BLaER1 treated with 17β-estradiol and CSF1 and Interleukin-3, amounts not matched to agents 10 nM and 100 nM (cell line): ENCODE measurements around the gene CCR6.
"Not testable (repeated sequence)": the region's sequence is repeated elsewhere in the genome, so short reads cannot be mapped to it uniquely, and the experiment has no call there.

ENCODE experiments used
- H3K27ac ChIP-seq, 11 experiments: shearing (Covaris generic); formaldehyde crosslinking; 2 replicates each; pipeline ENCODE4 v1.8.1; 2022
- H3K27me3 ChIP-seq, 11 experiments: shearing (Covaris generic); formaldehyde crosslinking; 2 replicates each; pipeline ENCODE4 v1.8.1; 2022
- H3K36me3 ChIP-seq, 11 experiments: shearing (Covaris generic); formaldehyde crosslinking; 2 replicates each; pipeline ENCODE4 v1.8.1; 2022
- H3K4me1 ChIP-seq, 10 experiments: shearing (Covaris generic); formaldehyde crosslinking; 2 replicates each; pipeline ENCODE4 v1.8.1; 2022
- H3K4me2 ChIP-seq, 11 experiments: shearing (Covaris generic); formaldehyde crosslinking; 2 replicates each; pipeline ENCODE4 v1.8.1; 2022
- H3K4me3 ChIP-seq, 10 experiments: shearing (Covaris generic); formaldehyde crosslinking; 2 replicates each; pipeline ENCODE4 v1.8.1; 2022
- H3K9ac ChIP-seq, 11 experiments: shearing (Covaris generic); formaldehyde crosslinking; 2 replicates each; pipeline ENCODE4 v1.8.1; 2022
- H3K9me3 ChIP-seq, 11 experiments: shearing (Covaris generic); formaldehyde crosslinking; replicated peaks in 1 of 11; 2 replicates each; pipeline ENCODE4 v1.8.1; 2022
- H4K20me1 ChIP-seq, 11 experiments: shearing (Covaris generic); formaldehyde crosslinking; 2 replicates each; pipeline ENCODE4 v1.8.1; 2022

The CCR6 gene

DNA sequence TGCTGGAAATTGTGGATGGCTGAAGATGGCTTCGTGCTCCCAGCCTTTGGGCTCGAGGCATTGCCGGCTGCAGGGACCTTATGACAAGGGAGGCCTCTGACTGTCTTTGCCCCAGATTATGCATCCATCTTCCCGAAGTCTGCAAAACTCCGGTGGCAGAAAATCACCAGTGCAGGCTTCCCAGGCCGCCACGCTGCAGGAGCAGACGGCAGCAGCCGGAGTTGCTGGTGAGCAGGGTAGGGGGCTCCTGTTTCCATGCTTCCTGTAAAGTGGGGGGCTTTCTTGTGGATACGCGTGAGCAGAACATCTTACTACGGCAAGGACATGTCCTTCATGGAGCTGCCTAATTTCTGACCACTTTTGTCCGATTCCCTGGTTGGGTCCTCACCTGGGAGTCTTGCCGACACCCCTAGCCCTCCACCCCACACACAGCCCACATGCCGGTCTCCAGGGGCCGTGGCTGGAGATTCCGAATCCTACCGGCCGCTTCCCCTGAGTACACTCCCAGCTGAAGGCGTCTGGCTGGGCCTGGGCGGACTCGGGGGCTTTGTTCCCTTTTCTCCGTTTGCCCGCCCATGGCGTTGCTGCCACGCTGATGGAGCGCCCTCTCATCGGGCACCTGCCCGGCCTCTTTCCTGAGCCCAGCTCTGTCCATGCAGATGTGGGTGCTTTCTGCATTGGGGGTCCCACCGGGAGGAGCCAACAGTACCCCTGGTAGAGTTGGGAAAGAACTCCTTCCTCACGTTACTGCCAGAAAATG, 56.2 kb downstream of the CCR6 start:
- not testable (repeated sequence) for H3K36me3 ChIP-seq, H3K4me3 ChIP-seq, H3K4me2 ChIP-seq, H3K27ac ChIP-seq, H4K20me1 ChIP-seq, H3K4me1 ChIP-seq, H3K9ac ChIP-seq, H3K27me3 ChIP-seq, H3K9me3 ChIP-seq

DNA sequence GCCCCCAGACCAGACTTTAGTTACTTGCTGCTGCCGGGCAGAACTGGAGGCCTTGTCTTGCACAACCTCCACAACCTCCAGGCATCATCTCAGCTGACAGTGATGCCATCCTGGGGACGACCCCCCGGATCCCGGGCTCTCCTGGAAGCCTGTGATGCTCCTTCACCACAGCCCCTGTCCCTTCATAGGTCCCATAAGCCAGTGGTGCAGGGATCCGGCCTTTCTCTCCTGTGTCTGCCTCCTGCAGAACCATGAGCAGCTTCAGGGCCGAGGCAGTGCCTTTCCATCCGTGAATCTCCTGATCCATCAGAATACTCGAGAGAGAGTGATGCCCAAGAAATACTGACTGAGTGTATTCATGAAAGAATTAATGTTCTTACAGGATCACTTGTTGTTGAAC, 57.2 kb downstream of the CCR6 start:
- not testable (repeated sequence) for H3K9ac ChIP-seq, H3K4me1 ChIP-seq, H3K36me3 ChIP-seq, H3K27me3 ChIP-seq, H3K4me2 ChIP-seq, H4K20me1 ChIP-seq, H3K27ac ChIP-seq, H3K9me3 ChIP-seq, H3K4me3 ChIP-seq

DNA sequence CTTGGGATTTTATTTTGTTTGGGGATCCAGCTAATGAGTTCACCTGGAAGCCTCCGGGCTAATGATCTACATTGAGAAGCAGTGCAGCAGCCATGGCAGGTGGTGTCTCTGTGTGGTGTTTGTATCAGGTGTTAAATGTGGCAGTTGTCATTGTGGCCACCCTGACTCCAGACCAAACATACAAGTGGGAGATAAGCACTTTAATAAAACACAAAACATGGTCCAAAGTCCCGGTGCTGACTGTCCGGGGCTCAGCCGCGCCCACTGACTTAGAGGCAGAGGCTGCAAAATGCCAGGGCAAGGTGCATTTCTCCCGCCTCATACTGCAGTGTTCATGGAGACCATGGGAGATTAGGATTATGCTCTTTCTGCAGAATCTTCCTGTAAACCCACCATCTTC, 58.5 kb downstream of the CCR6 start:
- not testable (repeated sequence) for H3K9me3 ChIP-seq, H3K27ac ChIP-seq

DNA sequence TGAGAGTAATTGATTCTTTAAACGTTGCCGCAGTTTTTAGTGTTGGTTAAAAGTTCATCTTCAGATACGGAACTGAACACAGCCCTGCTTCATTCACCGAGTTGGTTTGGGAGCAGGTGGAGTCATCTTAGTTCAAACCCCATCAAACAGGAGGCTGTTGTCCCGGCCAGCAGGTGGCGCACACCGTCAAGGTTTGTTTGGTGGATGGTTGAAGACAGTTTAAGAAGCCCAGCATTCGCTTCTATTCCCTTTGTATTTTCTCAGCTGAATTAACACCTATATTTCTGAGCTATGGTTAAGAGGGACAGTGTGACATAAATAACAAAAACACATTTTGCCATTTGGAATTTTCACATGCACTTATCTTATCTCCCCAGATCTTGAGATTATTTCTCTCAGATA, 60.0 kb downstream of the CCR6 start:
- H3K4me1 ChIP-seq, H3K4me2 ChIP-seq, H3K27ac ChIP-seq, H4K20me1 ChIP-seq, H3K27me3 ChIP-seq, H3K4me3 ChIP-seq, H3K9me3 ChIP-seq, H3K9ac ChIP-seq, H3K36me3 ChIP-seq: not testable (repeated sequence)

More for the DNA sequence above, 58.5 kb downstream of the CCR6 start:
- H3K4me2 ChIP-seq, H3K27me3 ChIP-seq, H4K20me1 ChIP-seq, H3K4me3 ChIP-seq, H3K36me3 ChIP-seq, H3K4me1 ChIP-seq, H3K9ac ChIP-seq: not testable (repeated sequence)

DNA sequence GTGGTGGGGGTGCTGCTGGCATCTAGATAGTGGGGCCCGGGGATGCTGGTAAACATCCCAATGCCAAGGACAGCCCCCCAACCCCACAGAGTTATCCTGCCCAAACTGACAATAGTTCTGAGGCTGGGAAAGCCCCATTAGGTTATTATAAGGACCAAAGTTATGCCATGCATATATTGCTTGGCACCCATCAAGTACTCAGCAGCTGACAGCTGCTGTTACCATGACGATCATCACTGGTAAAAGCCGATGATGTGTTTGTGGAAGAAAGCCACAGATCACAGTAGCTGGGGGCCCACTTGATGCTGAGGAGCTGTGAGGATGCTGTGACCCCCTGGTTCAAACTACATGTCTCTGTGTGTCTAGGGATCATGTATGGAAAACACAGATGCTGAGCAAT, 62.2 kb downstream of the CCR6 start:
- H3K27ac ChIP-seq, H3K36me3 ChIP-seq, H3K4me2 ChIP-seq, H3K4me1 ChIP-seq, H4K20me1 ChIP-seq, H3K9me3 ChIP-seq, H3K27me3 ChIP-seq, H3K9ac ChIP-seq, H3K4me3 ChIP-seq: not testable (repeated sequence)

DNA sequence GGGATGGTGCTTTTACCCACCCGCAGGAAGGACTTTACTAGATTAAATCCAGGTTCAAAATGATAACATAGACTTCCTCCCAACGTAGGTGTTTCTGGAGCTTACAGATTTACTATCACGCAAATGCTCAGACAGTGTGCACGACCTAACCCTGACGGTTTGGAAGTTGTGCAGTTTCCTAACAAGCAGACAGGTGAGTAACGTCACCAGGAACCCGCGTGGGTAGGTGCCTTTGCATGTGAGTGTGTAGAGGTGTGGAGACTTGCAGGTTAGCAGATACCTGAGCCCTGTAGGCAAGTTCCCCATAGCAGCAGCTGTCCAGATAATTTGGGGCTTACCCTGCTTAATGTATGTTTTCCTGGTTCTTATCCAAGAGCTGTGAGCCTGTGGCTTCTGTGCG, 64.4 kb downstream of the CCR6 start:
- H3K9ac ChIP-seq, H3K9me3 ChIP-seq, H3K27me3 ChIP-seq, H3K4me1 ChIP-seq, H3K4me3 ChIP-seq, H3K4me2 ChIP-seq, H3K36me3 ChIP-seq, H4K20me1 ChIP-seq, H3K27ac ChIP-seq: not testable (repeated sequence)
